ENCODE results near the gene RIBC2. TPM values are rescaled to one million over a fixed set of nuclear protein-coding genes. Genes with fewer than 3 reads are reported as not detected.

RIBC2 gene
- total and polyA plus RNA-seq, 2 of the 4 experiments (the other 2 are of a cell fraction), result 0.29 to 0.36 TPM

- DNase-seq (no peak), ATAC-seq (ENCODE audit: low read depth) (no peak)
- no peak overlapping the region for H2BK5ac ChIP-seq (ENCODE audit: low read depth, low read length, poor library complexity, severe bottlenecking)
- H3K9me1 ChIP-seq (ENCODE audit: insufficient read depth, low read length), result peaks cover 6% of the 10 kb centered on the region
- 0 out of 2 replicates have a peak overlapping the region, but pooled peaks have one; percentile 26 for H3K14ac ChIP-seq (replicated peaks; ENCODE audit: low read depth, low read length)
- in situ Hi-C loops (cut with MboI; ENCODE audit: low sequenced_read_pairs) (no loop called here), dilution Hi-C loops (cut with HindIII; ENCODE audit: low sequenced_read_pairs, unreplicated experiment) (no loop called here), intact Hi-C loops (cut with micrococcal nuclease) (no loop called here)
- no peaks in the 10 kb centered on the region for H3K27me3 ChIP-seq (ENCODE audit: control insufficient read depth, insufficient read depth, low read length)
- peak overlapping the region; percentile 60 for H2AFZ ChIP-seq (replicated peaks; ENCODE audit: low read length, poor library complexity)
- no peak overlapping the region for H3K9ac ChIP-seq (ENCODE audit: low read depth, low read length)
- H3K9me3 ChIP-seq (ENCODE audit: control insufficient read depth, insufficient read depth, low read length), result no peaks in the 10 kb centered on the region
- ChIA-PET POLR2A (ENCODE audit: unreplicated experiment) (no interaction called here), CTCF (no interaction called here)
- peak overlapping the region; percentile 37 for H2BK120ac ChIP-seq (ENCODE audit: low read depth, low read length)
- peak overlapping the region; percentile 20 for H2BK20ac ChIP-seq (ENCODE audit: low read depth, low read length)
- no peak overlapping the region for H3K27ac ChIP-seq (ENCODE audit: insufficient read depth, low read length)
- H3K36me3 ChIP-seq (ENCODE audit: control insufficient read depth, insufficient read depth, low read length), result no peaks in the 10 kb centered on the region
- peak overlapping the region; percentile 61 for H3K4ac ChIP-seq (ENCODE audit: low read depth, low read length)
- no peak overlapping the region for H3K23ac ChIP-seq (ENCODE audit: low read depth, low read length)
- H4K20me1 ChIP-seq (ENCODE audit: insufficient read depth, low read length), result no peaks in the 10 kb centered on the region
- peak overlapping the region; percentile 6; the same call in 1 of the 2 replicates for H3K18ac ChIP-seq (ENCODE audit: low read depth, low read length)
- no peak overlapping the region for H3K4me2 ChIP-seq (ENCODE audit: low read depth, low read length)
- peak overlapping the region; percentile 84; the same call in 1 of the 2 replicates for H2AK5ac ChIP-seq (ENCODE audit: low read depth, low read length)
- no peak overlapping the region for H2AK9ac ChIP-seq (replicated peaks; ENCODE audit: low read depth, low read length, poor library complexity)
- H3K79me1 ChIP-seq (ENCODE audit: low read depth in 1 of 2, low read length in 2 of 2), result no peaks in the 10 kb centered on the region
- H2BK15ac ChIP-seq (ENCODE audit: low read depth, low read length), result peak overlapping the region; percentile 85
- H4K5ac ChIP-seq (ENCODE audit: low read depth, low read length), result no peak overlapping the region; the same call in 1 of the 2 replicates
- BruUV-seq (replicated peaks), result no TSS peak
- WGBS, 2 experiments (ENCODE audit: extremely low coverage in 2 of 2, insufficient read length in 1 of 2), result 98% methylated on average over 8 of the region's 14 CpGs; no CpG with 5 or more reads in 1 of the 2 experiments
- peak overlapping the region in 1 of 2 experiments; percentile 52; a peak in 1 of 4 replicates for H4K8ac ChIP-seq (ENCODE audit: low read depth in 2 of 2, low read length in 2 of 2)
- no peak overlapping the region for H3K56ac ChIP-seq (ENCODE audit: extremely low read depth, insufficient read depth, low read length)
- no peak overlapping the region for H3K4me3 ChIP-seq (ENCODE audit: insufficient read depth, low read depth, low read length)
- no peak for TF ChIP-seq SMC3 (IDR thresholded peaks at IDR 0.05; ENCODE audit: low read depth, low read length)
- no peak for TF ChIP-seq RAD21 (IDR thresholded peaks at IDR 0.05; ENCODE audit: low read length)
- no peak for TF ChIP-seq MXI1 (IDR thresholded peaks at IDR 0.05; ENCODE audit: borderline replicate concordance, low read depth, low read length)
- TF ChIP-seq MAFK (IDR thresholded peaks at IDR 0.05; ENCODE audit: low read depth, low read length), result no peak
- TF ChIP-seq CTCF (conservative IDR thresholded peaks at IDR 0.05; ENCODE audit: low read depth, low read length), result no peak
- TF ChIP-seq POLR2A (IDR thresholded peaks at IDR 0.05; ENCODE audit: low read depth, low read length), result no peak
- H4K91ac ChIP-seq (ENCODE audit: insufficient read depth, low read depth, low read length), result peak overlapping the region; percentile 17
- peaks cover 25% of the 10 kb centered on the region for H3K4me1 ChIP-seq (ENCODE audit: control insufficient read depth, insufficient read depth, low read length)
Measured at GRCh38 chr22:45445031-45445710, 31.7 kb downstream of the RIBC2 start.

All from IMR-90 (cell line).